Fibroblast of skin of abdomen (primary cell): Measurements from ENCODE around the gene PC.

Source experiments
- DNase-seq: peaks from one replicate; pipeline ENCODE4 v3.0.0-alpha.2; 2013

Gene PC

DNA sequence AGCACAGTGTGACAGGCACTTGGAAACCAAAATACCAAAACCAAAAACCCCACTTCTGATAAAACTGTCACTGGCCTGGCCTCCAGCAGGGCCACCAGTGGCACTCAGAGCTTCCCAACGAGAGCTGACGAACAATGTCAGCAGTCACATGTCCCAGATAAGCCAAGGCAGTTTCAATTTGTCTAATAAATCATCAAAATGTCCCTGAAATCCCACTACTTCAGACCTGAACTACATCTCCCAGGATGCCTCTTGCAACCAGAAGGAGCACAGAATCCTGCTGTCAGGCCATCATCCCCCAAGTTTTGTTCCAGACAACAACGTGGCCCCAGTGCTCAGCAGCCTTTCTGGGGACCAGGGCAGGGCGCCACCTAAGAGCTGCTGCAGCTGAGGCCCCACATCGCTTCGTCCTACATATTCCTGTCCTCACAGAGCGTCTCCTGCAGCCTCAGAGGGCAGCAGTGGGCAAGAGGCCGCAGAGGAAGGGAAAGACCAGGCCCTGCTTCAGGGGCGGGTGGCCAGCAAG, 76.2 kb downstream of the PC start:
- DNase-seq: no peak

DNA sequence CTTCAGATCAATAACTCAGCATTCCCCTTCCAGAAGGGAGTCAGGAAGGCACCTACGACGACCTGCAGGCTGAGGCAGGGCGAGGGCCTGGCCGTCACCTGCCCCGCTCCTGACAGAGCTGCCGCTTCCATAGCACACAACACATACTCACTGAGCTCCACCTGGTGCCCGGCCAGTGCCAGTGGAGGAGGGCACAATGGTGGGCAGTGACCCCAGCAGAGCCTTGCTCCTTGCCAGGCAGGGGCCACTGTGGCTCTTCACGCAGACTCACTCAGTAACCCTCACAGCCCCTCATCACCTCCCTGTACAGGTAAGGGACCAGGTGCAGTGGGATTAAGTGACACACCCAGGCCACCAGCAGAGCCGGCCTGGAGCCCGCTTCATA, 76.7 kb downstream of the PC start:
- DNase-seq: no peak

DNA sequence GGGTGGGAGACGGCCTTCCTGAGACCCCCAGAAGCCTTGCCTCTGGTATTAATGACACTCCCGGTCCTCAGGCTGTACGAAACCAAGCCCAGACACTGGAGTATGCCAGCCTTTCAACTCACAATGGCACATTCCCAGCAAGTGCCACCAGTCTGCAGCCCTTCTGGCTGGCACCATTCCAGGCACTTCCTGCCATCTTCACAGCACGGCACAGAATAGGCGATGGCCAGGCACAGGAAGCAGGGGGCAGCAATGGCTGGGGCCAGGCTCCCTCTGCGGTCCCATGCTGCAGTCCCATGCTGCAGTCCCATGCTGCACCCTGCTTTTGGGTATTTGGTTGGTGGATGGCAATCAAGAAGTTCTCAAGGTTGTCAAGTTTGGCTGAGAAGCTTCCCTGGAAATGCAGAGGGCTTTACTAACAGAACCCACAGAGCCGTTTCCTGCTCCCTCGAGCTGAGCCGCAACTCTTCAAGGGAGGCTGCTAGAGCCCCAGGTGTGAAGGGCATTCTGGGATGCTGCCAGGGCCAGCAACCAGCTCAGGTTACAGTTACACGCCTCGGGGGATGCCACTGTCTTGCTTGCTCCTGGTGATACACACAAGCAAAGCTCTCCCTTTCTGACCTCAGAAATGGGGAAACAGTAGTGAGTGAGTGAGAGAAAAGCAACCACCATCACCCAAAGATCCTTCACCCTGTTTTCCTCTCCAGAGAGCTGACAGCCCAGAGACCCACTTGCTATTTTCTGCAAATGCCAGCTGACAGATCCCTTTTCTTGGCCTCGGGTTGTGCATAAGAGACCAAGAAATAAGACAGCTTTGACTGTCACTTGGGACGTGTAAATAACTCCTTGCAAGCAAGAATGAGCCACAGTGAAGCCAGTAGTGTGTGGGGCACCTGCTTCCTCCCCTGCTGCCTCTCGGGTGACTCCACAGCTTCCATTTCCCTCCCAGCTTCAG, 77.4 kb downstream of the PC start:
- no peak for DNase-seq

DNA sequence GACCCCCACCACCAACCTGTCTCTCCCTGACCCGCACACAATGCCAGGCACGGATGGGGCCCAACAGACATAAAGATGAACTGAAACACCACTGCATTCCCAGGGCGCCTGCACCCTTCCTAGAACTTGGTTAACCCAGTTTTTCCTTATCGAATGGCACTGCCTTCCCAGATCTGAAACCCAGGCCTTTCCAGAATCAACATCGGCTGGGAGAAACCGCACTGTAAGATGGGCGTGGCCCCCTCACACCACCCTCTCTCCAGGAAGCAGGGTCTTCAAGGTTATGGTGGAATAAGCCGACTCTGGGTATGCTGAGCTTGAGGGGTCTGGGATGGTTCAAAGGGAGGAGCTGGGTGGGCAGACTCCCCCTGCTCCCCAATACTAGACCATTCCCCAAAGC, 78.2 kb downstream of the PC start:
- DNase-seq: no peak

DNA sequence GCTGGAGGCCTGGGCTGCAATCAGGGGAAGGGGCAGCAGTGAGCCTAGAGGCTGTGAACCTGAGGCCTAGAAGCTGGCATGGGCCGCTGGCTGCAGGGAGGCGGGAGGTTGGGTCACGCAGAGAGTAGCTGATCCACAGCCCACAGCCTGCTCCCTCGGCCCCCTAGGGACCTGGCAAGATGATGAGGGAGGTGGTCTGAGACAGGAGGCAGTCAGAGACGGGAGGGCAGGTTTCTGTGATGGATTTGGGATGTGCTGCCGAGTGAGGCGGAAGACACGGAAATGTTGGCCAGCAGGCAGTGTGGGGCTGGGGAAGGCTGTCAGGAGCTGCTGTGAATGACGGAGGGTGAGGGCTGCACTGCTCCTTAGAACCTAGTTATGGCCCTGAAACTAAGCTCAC, 78.6 kb downstream of the PC start:
- DNase-seq: no peak

DNA sequence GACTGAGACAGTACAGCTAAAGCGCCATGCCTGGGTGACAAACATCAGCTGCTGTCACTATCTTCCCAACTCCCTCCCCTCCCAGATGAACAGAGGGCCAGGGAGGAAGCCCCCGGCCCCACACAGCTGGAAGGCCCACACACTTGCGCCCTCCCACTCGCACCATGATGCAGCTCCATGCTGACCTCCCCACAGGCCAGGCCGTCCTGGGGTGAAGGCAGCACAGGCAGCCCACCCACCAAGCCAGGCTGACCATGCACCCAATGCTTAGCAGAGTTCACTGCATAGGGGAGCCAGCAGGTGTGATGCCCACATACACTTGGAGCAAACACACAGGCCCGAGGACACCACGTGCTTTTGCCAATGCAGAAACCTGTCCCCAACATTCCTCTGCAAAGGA, 79.2 kb downstream of the PC start:
- DNase-seq: no peak

DNA sequence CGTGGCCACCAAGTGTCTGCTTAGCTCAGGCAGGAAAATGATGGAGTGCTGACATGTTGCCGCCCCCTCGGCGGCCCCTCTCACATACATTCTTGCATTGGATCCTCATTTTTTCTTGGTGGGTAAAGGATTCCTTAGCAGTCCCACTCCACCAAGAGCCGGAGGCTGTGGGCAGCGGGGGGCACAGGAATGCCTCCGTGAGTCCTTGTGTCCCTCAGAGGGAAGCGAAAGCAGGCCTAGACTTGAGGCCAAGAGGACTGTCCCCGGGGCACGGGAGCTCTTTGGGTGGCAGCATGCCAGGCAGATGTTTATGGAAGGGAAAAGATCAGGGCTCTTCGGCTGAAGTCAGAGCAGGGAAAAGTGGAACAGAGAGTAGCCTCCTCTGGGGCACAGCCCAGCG, 79.7 kb downstream of the PC start:
- no peak for DNase-seq

DNA sequence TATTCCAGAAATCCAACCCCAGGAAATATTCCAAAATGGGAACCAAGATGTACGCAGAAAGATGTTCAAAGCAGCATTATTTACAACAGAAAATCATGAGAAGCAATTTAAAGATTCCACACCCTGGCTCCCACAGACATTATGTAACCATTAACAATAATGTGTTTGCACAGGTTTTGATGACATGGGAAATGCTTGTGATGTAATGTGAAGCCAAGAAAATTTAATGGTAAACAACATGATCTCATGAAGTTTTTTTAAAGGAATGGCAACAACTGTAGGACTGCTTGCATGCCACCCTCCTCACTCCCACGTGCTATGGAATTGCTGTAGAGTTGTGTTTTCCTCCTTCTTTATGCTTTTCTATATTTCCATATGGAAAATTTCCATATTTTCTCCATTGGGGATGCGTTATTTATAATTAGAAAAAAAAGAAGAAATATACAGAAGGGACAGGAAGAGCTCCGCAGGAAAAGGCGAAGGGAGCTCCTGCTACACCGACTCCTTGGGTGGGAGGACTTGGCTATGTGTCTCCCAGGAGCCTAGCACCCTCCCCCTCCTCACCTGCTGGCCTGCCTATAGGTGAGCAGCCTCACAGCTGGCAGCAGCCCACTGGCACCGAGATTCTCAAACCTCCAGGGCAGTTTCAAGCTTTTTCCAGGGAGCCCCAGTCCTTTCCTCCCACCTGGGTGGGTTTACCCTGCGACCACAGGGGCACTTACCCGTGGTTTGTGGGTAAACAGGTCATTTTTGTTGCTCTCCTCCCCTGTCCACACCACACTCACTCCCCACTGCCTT, 80.4 kb downstream of the PC start:
- DNase-seq: no peak

DNA sequence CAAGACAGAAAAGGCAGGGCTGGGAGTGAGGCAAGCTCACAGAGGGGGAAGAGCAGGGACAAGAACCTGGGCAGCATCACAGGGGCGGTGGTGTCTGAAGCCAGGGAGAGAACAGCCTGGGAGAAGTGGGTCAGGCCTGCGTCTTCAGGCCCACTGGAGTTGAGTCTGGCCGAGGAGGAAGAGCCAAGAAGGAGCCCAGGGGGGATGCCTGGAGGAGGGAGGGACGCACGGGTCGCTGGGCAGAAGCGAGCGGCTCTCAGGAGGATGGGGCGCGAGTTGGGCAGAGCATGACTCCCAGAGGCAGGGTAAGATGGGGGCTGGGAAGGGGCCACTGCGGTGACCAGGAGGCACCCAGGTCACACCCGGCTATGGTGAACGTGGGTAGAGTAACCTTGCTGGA, 82.8 kb downstream of the PC start:
- no peak for DNase-seq

DNA sequence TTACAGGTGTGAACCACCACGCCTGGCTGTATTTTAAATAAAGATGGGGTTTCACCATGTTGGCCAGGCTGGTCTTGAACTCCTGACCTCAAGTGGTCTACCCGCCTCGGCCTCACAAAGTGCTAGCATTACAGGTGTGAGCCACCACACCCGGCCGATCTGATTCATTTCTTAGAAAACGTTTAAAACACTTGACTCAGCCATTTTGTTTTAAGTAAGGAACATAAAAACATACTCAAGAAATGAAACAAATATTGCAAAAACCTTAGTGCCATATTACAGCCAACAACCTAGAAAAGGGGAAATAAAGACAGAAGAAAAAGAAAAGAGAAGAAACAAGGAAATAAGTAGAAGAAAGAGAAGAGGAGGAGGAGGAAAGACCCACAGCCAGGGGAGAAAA, 84.0 kb downstream of the PC start:
- DNase-seq: no peak

DNA sequence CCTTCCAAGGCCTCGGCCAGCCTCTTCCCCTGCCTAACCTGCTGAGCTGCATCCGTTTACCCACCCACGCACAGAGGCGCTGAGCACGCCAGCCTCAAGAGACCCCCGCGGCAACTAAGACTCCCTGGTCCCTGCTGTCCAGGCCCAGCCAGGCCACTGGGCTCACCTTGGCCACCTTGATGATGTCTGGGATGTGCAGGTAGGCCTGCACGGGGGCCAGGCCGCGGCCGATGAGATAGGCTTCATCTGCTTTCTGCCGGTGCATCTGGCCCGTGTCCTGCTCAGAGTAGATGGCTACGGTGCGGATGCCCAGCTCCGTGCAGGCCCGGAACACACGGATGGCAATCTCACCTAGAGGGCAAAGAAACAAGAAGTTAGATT, 86.7 kb downstream of the PC start:
- no peak for DNase-seq

DNA sequence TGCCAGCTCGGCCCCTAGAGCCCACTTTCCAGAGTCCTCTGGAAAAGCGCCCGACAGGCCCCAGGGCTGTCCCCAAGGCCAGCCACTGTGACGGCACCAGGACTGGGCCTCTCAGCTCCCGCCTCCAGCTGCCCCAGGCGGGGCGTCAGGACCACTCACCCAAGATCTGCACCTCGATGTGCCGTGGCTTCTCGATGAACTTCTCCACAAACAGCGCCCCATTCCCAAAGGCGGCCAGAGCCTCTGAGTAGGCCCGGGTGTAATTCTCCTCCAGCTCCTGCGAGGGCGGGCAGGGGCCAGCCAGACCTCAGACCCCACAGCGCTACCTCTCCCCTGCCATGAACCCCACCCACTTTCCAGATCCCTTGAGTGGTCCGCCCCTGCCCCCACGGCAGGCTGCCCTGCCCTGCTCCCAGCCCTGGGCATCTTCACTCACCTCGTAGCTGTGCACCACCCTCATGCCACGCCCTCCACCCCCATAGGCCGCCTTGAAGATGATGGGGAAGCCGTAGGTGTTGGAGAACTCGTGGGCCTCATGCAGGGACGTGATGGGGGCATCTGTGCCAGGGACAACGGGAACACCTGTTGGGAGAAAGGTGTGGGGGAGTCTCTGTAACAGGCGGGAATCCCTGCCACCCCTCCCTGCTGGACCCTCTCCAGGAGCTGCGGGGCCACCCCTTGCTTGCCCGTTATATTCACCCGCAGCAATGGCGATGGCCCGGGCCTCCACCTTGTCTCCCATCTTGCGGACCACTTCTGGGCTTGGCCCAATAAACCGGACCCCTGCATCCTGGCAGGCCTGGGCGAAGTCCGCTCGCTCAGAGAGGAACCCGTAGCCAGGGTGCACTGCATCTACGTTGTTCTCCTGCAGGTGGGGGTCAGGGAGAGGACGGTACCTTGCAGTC, 87.3 kb downstream of the PC start:
- no peak for DNase-seq

DNA sequence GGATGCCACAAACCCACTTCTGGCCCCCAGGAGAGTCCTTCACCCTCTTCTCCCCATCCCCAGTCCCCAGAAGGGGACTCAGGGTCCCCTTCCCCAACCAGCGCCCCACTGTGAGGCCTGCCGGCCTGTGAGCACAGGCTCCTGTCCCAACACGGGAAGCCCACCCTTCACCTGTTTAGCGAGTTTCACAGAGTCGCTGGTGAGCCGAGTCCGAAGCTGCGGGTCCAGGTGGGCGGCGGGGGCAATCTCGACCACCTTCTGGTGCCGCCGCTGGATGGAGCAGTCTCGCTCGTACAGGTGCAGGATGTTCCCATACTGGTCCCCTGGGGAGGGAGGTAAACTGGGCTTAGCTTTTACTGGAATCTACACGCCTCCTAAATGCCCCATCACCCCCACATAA, 88.1 kb downstream of the PC start:
- no peak for DNase-seq

DNA sequence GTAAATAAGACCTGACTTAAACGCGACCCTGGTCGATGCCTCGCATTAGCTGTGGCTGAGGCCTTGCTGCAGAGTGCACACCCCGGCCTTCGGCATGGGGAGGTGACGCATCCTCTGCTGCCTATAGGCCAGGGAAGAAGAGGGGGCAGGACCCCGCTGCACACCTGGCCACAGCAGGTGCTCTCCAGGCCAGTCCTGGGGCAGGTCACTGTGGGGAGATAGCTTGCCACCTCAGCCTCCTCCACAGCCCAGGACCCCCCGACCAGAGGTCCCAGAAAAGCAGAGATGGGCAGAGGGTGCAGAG, 88.7 kb downstream of the PC start:
- no peak for DNase-seq

DNA sequence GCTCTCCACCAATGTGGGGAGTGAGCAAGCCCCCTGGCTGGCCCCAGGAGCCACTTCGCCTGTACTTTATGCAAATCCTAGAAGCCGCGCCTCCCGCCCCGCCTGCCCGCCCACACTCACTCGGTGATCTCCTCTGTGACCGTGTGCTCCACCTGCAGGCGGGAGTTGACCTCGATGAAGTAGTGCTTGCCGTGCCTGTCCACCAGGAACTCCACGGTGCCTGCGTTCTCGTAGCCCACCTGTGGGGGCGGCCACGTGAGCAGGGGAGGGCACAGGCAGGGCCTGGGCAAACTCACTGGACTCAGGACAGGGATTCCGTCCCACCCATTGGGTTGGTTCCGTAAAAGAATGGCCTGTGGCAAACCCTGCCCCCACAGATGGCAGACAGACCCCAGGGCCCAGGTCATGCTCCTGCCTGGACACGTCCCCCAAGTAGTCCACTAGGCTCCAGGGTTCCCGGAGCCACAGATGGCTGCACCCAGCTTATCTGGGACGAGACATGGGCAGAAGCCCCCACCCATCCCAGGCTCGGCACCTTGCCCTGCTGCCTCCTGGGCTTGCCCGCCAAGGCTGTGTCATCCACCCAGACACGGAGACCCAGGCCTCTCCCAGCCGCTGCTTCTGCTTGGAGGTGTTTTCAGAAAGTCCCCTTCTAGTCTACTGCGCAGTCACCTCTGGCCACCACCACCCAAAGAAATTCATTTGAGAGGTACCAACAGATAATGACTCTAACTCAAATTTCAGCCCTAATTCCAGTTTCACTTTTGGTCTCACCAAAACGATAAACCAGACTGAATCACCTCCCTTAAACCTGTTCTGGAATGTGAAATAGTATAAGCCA, 89.2 kb downstream of the PC start:
- DNase-seq: no peak

DNA sequence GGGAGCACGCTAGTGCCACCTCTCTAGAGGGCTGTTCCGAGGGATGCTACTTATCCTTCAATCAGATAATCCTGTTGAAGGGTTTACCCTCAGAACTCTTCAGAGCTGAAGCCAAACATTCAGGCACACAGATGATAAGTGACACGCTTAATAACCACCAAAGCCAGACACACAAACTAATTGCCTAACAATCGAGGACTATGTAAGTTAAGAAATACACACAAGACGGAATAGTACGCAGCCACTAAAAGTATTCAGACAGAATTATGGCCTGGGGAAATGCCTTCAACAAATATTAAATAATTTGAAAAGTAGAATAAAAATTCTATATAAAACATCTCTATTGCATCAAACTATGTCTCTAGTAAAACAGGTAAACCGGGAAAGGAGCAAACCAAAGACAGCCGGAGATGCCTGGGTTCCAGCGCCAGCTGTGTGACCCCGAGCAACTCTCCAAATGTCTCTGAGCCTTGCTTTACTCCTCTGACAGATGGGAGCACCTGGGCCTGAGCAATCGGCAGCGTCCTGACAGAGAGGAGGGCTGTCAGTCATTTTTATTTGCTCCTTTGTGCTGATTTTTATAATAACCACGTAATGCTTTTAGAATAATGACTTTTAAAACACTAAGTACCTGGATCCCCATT, 90.0 kb downstream of the PC start:
- DNase-seq: no peak

DNA sequence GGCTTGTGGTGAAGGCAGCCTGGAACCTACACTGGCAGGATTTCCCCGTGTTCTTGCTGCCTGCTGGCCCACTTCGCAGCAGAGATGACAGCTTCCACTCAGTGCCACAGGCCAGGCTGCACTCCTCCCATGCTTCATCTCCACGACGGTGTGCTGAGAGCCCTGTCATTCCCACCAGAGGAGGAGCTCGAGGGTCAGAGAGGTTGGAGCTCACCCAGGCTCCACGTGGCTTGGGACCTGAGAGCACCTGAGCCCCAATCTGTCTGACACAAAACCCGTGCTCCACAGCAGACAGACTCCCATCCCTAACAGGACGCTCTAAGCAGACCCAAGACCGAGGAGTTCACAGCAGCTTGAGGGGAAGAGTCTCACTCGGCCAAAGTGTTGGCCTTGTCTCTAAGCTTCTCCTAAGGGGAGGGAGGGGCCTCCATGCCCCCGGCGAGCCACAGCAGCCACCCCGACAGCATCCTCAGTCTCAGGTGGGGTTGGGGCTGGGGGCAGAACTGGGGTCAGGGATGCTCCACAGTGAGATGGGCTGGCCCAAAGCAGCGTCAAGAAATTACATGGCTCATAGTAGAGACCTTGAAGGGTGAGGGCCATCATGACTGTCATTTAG, 90.7 kb downstream of the PC start:
- DNase-seq: no peak

DNA sequence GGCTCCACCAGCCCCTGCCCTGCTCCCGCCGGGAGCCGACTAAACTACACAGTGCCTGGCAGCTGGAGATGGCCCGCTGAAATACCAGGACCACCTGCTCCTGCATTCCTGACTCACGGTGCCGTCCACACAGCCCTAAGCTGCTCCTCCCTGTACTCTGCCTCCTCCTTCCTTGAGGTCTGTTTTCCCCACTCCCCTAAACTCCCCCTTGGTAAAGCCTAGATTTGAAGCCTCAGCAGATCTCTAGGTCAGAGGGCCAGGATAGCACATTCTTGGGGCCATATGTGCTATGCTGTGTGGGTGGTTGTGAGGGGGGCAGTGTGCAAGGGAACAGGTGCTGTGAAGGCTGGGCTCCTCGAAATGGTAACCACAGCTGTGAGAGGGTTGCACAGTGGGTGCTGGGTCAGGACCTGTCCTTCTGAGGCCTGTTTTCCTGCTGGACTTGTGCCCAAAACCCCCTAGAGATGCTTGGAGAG, 91.6 kb downstream of the PC start:
- no peak for DNase-seq

DNA sequence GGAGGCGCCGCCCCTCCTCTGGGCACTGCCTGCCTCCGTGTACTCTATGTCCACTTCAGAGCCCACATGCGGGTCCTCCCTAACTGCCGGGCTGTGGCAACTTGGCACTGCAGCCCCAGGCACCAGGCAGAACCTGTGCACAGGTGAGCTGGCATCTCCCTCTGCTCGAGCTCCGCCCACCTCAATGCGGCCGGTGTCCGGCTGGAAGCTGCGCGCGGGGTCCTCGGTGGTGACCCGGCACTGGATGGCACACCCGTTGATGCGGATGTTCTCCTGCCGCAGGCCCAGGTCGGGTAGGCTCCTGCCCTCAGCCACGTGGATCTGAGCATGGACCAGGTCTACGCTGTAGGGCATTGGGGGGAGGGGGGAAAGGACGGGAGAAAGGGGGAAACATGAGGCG, 92.2 kb downstream of the PC start:
- DNase-seq: no peak

DNA sequence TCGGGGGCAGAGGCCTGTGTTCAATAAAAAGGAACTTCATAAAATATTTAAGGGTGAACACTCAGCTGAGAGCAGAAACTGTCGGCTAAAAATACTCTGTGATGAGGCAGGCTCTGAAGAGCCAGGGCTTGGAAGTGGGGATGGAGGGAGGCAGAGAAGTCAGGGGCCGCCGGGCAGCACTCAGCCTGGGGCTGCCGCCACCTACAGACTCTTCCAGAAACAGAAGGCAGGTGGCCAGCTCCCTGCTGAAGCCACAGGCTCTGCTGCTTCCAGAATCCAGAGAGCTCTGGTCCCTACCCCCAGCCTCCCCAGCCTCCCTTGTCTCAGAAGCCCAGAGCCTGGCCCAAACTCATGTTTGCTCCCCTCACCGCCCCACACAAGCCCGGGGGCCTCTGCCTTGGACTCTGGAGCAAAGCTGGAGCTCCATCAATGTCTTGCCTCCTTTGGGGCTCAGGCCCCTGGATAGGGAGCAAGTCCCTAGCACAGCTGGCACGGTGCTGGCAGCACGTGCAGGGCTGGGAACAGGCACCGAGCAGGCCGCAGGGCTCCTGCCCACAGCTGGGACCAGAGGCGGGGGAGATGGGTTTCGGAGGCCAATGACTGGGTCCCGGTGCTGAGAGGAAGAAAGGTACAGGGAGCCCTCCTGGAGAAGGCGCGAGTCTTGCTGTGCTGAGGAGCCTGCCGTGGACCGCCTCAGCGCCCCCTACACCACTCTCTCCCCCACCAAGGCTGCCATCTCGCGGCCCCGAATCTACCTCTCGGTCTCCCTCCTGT, 93.1 kb downstream of the PC start:
- no peak for DNase-seq
